ENCODE results near the gene ZNF385B. TPM values are rescaled to one million over a fixed set of nuclear protein-coding genes. Genes with fewer than 3 reads are reported as not detected.

ZNF385B gene
- total RNA-seq, 1 experiment from 2014 or later, result 2.2 TPM

- Mint-ChIP-seq H3K27ac (no peak overlapping the region), H3K27me3 (ENCODE audit: low read depth) (no peaks in the 10 kb centered on the region; the same call in 1 of the 2 replicates), H3K4me1 (peaks cover 27% of the 10 kb centered on the region), H3K36me3 (no peaks in the 10 kb centered on the region), H3K4me3 (no peak overlapping the region), H3K9me3 (no peaks in the 10 kb centered on the region)
- DNase-seq (ENCODE audit: low spot score) (no peak), ATAC-seq (no peak)
- CTCF ChIA-PET, result no interaction called here
- TF ChIP-seq RELA (CRISPR knock-in tag; IDR thresholded peaks at IDR 0.05; ENCODE audit: borderline replicate concordance) (no peak), JAZF1 (CRISPR knock-in tag; IDR thresholded peaks at IDR 0.05) (no peak), ATF1 (CRISPR knock-in tag; IDR thresholded peaks at IDR 0.05) (no peak), CTCF (IDR thresholded peaks at IDR 0.05) (no peak)
- TF ChIP-seq, protein P1, sequence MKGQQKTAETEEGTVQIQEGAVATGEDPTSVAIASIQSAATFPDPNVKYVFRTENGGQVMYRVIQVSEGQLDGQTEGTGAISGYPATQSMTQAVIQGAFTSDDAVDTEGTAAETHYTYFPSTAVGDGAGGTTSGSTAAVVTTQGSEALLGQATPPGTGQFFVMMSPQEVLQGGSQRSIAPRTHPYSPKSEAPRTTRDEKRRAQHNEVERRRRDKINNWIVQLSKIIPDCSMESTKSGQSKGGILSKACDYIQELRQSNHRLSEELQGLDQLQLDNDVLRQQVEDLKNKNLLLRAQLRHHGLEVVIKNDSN (CRISPR knock-in tag; IDR thresholded peaks at IDR 0.05), result no peak
- POLR2A ChIA-PET, result no interaction called here
Measured at GRCh38 chr2:179612591-179613298, 248.7 kb downstream of the ZNF385B start.

DNA sequence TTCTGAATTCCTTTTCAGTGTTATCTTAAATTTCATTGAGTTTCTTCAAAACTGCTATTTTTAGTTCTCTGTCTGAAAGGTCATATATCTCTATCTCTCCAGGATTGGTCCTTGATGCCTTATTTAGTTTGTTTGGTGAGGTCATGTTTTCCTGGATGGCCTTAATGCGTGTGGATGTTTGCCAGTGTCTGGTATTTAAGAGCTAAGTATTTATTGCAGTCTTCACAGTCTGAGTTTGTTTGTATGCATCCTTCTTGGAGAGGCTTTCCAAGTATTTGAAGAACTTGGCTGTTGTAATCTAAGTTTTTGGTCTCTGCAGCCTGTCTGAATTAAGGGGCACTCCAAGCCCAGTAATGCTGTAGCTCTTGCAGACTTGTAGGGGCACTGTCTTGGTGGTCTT lies 249.3 kb downstream of the ZNF385B start:
- H3K27ac Mint-ChIP-seq, result no peak overlapping the region
- ChIA-PET CTCF (no interaction called here), POLR2A (no interaction called here)
- DNase-seq (ENCODE audit: low spot score), result no peak
- H3K9me3 Mint-ChIP-seq, result no peaks in the 10 kb centered on the region
- ATAC-seq, result no peak
- H3K4me1 Mint-ChIP-seq, result peaks cover 31% of the 10 kb centered on the region
- TF ChIP-seq SOX15 (CRISPR knock-in tag; IDR thresholded peaks at IDR 0.05) (no peak), CTCF (IDR thresholded peaks at IDR 0.05) (no peak), GRHL2 (CRISPR knock-in tag; IDR thresholded peaks at IDR 0.05; ENCODE audit: insufficient replicate concordance, severe bottlenecking) (no peak), GTF2I (CRISPR knock-in tag; conservative IDR thresholded peaks at IDR 0.05) (no peak), CBFB (CRISPR knock-in tag; IDR thresholded peaks at IDR 0.05; ENCODE audit: low read depth) (no peak), ZNF138 (CRISPR knock-in tag; conservative IDR thresholded peaks at IDR 0.05) (no peak), ATF1 (CRISPR knock-in tag; IDR thresholded peaks at IDR 0.05) (no peak), FOXP4 (CRISPR knock-in tag; IDR thresholded peaks at IDR 0.05) (no peak), ZNF416 (CRISPR knock-in tag; IDR thresholded peaks at IDR 0.05) (no peak), EMX1 (CRISPR knock-in tag; IDR thresholded peaks at IDR 0.05) (no peak), SP1 (CRISPR knock-in tag; conservative IDR thresholded peaks at IDR 0.05) (no peak), NFATC4 (CRISPR knock-in tag; IDR thresholded peaks at IDR 0.05) (no peak), TEAD4 (CRISPR knock-in tag; IDR thresholded peaks at IDR 0.05) (no peak), TEAD1 (CRISPR knock-in tag; IDR thresholded peaks at IDR 0.05) (no peak), SMAD3 (CRISPR knock-in tag; IDR thresholded peaks at IDR 0.05; ENCODE audit: borderline replicate concordance) (no peak), FOXP1 (CRISPR knock-in tag; IDR thresholded peaks at IDR 0.05; ENCODE audit: borderline replicate concordance) (no peak), NFYB (CRISPR knock-in tag; conservative IDR thresholded peaks at IDR 0.05; ENCODE audit: low read depth) (no peak)
- TF ChIP-seq, protein P2, sequence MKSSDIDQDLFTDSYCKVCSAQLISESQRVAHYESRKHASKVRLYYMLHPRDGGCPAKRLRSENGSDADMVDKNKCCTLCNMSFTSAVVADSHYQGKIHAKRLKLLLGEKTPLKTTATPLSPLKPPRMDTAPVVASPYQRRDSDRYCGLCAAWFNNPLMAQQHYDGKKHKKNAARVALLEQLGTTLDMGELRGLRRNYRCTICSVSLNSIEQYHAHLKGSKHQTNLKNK (CRISPR knock-in tag; IDR thresholded peaks at IDR 0.05), result no peak
- TF ChIP-seq, protein P3, sequence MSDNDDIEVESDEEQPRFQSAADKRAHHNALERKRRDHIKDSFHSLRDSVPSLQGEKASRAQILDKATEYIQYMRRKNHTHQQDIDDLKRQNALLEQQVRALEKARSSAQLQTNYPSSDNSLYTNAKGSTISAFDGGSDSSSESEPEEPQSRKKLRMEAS (CRISPR knock-in tag; IDR thresholded peaks at IDR 0.05), result no peak
- H3K4me3 Mint-ChIP-seq, result no peak overlapping the region
- H3K36me3 Mint-ChIP-seq, result no peaks in the 10 kb centered on the region
- H3K27me3 Mint-ChIP-seq (ENCODE audit: low read depth), result no peaks in the 10 kb centered on the region; the same call in 1 of the 2 replicates
